AG04450 (cell line): ENCODE data around the gene FAM186B. TPM values are rescaled to one million over a fixed set of nuclear protein-coding genes. Genes with fewer than 3 reads are reported as not detected.
A peak's percentile ranks its signal among the peaks of the same experiment; 100 is the strongest.

Experiments
- CTCF ChIA-PET: fragments of 300-600, 350-600 bp; formaldehyde crosslinking; extraction: SDS; loops from one replicate; lab custom pipeline; 2022; ENCODE audit warnings: antibody characterized with exemption, inconsistent platforms; lab: Charles Lee
- POLR2A ChIA-PET: fragments of 350-600 bp; formaldehyde crosslinking; extraction: SDS; loops from one replicate; lab custom pipeline; 2021; ENCODE audit warnings: antibody characterized with exemption, inconsistent platforms; lab: Yijun Ruan, JAX
- DNase-seq: peaks from one replicate; pipeline ENCODE4 v3.0.0-alpha.2; 2011; ENCODE audit warnings: low read depth, low spot score
- H3K27ac ChIP-seq: one replicate; pipeline ENCODE4 v1.5.1; 2012; ENCODE audit warnings: low read depth, low read length, control low read depth
- H3K27me3 ChIP-seq: one replicate; pipeline ENCODE4 v1.6.0; 2012; ENCODE audit warnings: low read length; ENCODE audit not compliant: control insufficient read depth, insufficient read depth
- H3K4me3 ChIP-seq: 2 replicates; pipeline ENCODE4 v1.5.1; 2011; ENCODE audit warnings: mild to moderate bottlenecking, low read depth, low read length, control low read depth
- H3K9me3 ChIP-seq: 2 replicates; pipeline ENCODE4 v1.5.1; 2012; ENCODE audit warnings: low read length; ENCODE audit not compliant: control insufficient read depth, insufficient read depth
- polyA plus RNA-seq: library from polyadenylated mRNA; depleted of rRNA; stranded (reverse); fragments of >200 nt; gene quantifications from 2 replicates; pipeline ENCODE4 v1.2.3, GENCODE V29; 2011
- TF ChIP-seq, protein P1 (sequence below): IDR thresholded peaks from 2 replicates; pipeline ENCODE4 v1.5.1; 2011; ENCODE audit warnings: low read depth, low read length, control low read depth, inconsistent platforms

The FAM186B gene
- polyA plus RNA-seq, 1 experiment, result 0.05 TPM

DNA sequence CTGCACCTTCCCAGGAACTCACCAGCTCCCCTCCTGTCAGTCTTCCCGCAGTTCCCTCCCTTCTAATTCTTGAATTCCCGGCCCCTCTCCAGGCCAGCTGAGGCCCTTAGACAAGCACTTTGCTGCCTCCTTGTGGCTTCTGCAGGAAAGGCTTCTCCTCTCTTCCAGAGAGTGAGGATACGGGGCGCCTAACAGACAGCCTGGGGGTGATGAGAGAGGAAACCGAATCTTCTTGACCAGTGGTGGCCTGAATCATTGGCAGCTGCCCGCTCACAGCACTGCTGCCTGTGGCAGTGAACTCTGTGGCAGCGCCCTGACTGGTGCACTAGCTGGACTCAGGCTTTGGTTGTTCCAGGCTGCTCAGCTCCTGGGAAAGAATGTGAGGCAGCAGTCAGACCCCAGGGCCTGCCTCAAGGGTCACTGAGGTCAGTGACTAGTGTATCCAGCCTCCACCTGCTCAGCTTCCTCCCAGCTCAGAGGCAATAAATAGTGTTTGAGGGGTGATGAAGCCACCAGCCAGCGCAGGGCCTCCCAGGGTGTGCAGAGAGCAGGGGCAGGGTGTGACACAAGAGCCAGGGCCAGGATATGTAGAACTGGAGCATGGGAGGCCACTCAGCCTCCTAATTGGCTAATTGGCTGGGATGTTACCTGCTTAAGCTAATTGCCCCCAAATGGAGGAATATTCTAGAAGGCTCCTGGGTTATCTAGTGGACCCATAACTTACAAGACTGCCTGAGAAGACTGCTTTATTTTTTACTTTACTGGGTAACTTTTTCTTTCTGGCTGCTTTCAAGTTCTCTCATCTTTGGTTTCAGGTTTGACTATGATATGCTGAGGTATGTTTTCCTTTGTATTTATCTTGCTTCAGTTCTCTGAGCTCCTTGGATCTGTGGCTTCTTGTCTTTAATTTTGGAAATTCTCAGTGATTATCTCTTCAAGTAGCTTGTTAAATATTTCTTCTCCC, 24.6 kb downstream of the FAM186B start:
- TF ChIP-seq, protein P1, sequence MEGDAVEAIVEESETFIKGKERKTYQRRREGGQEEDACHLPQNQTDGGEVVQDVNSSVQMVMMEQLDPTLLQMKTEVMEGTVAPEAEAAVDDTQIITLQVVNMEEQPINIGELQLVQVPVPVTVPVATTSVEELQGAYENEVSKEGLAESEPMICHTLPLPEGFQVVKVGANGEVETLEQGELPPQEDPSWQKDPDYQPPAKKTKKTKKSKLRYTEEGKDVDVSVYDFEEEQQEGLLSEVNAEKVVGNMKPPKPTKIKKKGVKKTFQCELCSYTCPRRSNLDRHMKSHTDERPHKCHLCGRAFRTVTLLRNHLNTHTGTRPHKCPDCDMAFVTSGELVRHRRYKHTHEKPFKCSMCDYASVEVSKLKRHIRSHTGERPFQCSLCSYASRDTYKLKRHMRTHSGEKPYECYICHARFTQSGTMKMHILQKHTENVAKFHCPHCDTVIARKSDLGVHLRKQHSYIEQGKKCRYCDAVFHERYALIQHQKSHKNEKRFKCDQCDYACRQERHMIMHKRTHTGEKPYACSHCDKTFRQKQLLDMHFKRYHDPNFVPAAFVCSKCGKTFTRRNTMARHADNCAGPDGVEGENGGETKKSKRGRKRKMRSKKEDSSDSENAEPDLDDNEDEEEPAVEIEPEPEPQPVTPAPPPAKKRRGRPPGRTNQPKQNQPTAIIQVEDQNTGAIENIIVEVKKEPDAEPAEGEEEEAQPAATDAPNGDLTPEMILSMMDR, result peak; percentile 93
- no peaks in the 10 kb centered on the region for H3K27me3 ChIP-seq
- no peak overlapping the region for H3K4me3 ChIP-seq
- ChIA-PET POLR2A (interaction anchor here (0.6 to 0.9 kb wide), 7 partner anchors 13 to 262 kb away, joined by 3 to 6 read pairs (median 4); partner anchors contain the start of genes BCDIN3D, PRPF40B and SPATS2), CTCF (interaction anchor here (0.6 to 7.6 kb wide), 43 partner anchors 8 to 312 kb away, joined by 3 to 120 read pairs (median 4); partner anchors contain the start of genes PRPF40B and PRPH)
- H3K9me3 ChIP-seq, result no peaks in the 10 kb centered on the region
- H3K27ac ChIP-seq, result no peak overlapping the region
- DNase-seq, result peak; percentile 42

DNA sequence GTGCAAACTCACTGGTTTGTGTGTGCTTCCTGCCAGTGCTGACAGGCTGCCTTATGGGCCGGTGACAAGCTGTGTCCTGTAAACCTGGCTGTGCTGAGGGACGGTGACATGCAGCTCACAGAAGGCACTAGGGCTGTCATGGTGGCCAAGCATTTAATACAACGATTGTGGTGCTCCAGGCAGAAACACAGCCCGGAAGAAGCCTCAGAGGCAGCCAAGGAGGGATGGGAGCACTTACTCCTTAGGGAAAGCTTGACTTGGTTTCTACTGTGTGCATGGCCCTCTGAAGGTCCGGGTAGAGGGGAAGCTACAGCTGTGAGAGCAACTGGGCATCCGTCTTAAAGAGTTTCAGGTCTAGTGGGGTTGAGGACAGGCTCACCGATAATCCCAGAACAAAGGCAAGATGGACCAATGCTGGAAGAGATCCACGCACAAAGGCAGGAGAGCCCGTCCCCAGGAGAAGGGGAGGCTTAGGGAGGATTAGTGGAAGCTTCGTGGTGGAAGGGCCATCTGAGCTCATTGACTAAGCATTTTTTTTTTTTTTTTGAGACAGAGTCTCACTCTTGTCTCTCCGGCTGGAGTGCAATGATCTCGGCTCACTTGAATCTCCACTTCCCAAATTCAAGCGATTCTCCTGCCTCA, 26.8 kb downstream of the FAM186B start:
- ChIA-PET POLR2A (no interaction called here), CTCF (interaction anchor here (6.0 to 7.6 kb wide), 2 partner anchors 221 to 246 kb away, joined by 70 to 120 read pairs; no protein-coding TSS in a partner anchor)
- Histone ChIP-seq H3K27me3 (no peaks in the 10 kb centered on the region), H3K9me3 (no peaks in the 10 kb centered on the region), H3K4me3 (no peak overlapping the region), H3K27ac (no peak overlapping the region)
- no peak for DNase-seq
- TF ChIP-seq, protein P1, result no peak

DNA sequence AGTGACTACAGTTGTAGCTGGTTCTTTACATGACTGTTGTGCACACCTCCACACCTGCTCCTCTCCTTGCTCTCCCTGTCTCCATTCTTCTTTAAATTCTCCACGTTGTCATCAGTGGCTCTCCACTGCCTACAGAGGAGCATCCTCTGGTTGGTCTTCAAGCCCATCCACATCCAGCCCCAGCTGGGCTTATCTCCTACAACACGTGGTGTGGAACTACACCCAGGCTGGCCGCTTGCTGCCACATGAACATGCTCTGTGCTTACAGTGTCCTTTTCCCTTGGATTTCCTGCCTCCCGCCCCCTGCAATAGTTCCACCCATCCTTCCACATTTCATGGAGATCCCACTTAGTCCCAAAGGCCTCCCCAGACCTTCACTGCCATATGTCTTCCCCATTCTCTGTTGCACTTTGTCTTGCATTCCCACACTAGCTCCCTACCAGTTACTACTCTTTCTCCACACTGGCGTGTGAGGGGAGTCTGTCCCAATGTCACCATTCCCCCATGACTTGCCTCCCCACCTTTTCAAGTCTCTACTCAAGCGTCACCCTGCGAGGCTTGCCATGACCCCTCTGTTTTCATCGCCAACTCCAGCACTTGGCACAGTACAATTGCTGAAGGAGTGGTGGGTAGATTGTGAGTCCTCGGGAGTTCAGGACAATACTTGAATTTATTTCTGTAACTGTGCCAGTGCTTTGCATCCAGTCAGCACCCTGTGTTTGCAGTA, 27.7 kb downstream of the FAM186B start:
- POLR2A ChIA-PET, result interaction anchor here (0.5 kb wide), 1 partner anchor 278 kb away, joined by 3 read pairs; no protein-coding TSS in a partner anchor
- no peaks in the 10 kb centered on the region for H3K9me3 ChIP-seq
- no peak for DNase-seq
- H3K4me3 ChIP-seq, result no peak overlapping the region
- H3K27me3 ChIP-seq, result no peaks in the 10 kb centered on the region
- CTCF ChIA-PET, result interaction anchor here (7.6 kb wide), 1 partner anchor 220 kb away, joined by 120 read pairs; no protein-coding TSS in a partner anchor
- TF ChIP-seq, protein P1, result no peak
- H3K27ac ChIP-seq, result no peak overlapping the region

DNA sequence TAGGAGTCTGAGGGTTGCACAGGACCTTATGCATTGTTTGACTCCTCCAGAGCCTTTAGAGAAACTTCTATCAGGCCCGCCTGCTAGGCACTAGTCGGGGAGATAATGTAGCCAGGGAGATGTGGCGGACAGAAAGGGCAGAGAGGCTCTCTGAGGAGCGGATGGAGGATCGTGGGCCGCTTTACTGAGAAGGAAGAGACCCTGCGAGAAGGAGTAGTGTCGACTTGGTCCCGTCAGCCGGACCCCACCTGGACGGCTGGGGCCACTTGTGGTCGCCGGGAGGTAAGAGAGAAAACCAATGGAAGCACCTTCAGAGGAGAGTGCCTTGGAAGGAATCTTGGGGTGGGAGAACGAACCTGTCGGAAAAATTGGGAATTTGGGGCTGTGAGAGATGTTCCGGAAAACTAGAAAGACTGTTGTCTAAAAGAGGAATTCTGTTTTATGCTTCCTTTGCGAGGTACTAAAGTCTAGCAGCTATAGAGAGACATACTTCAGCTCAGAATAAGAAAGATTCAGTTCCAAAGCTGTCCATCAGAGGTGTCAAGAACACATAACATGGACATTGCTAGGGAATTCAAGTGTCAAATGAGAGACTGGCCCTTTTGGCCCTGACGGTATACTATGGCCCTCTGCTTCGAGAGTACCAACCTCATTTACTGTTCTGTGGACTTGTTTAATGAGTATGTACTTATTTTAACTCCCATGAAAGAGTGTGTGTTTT, 36.8 kb downstream of the FAM186B start:
- DNase-seq, result no peak

More for the DNA sequence above, 36.8 kb downstream of the FAM186B start:
- Histone ChIP-seq H3K27ac (peak overlapping the region; percentile 87), H3K9me3 (no peaks in the 10 kb centered on the region; the same call in 1 of the 2 replicates), H3K4me3 (peak overlapping the region; percentile 100), H3K27me3 (no peaks in the 10 kb centered on the region)
- TF ChIP-seq, protein P1, result no peak
- ChIA-PET CTCF (interaction anchor here (0.6 to 0.7 kb wide), 2 partner anchors 167 to 211 kb away, joined by 3 to 4 read pairs; no protein-coding TSS in a partner anchor), POLR2A (no interaction called here)
